ENCODE results near the gene MED25. TPM values are rescaled to one million over a fixed set of nuclear protein-coding genes. Genes with fewer than 3 reads are reported as not detected.

The MED25 gene
- total RNA-seq, 2 donors from 2014 or later, result 89.1 to 90.0 TPM

GRCh38 chr19:49803529-49803856, 14.6 kb upstream of the MED25 start:
- Mint-ChIP-seq H3K27ac (no peak overlapping the region), H3K36me3 (ENCODE audit: low read depth) (peaks cover 56% of the 10 kb centered on the region), H3K9me3 (no peaks in the 10 kb centered on the region), H3K4me1 (peaks cover 3% of the 10 kb centered on the region), H3K4me3 (no peak overlapping the region), H3K27me3 (ENCODE audit: insufficient read depth) (no peaks in the 10 kb centered on the region)
- TF ChIP-seq CTCF (conservative IDR thresholded peaks at IDR 0.05), result no peak
- peaks cover 44% of the 10 kb centered on the region for H3K36me3 ChIP-seq (ENCODE audit: control insufficient read depth, insufficient read depth, low read length)
- H3K27ac ChIP-seq (ENCODE audit: low read depth, low read length), result no peak overlapping the region
- 97 to 98% methylated on average over 6 of the region's 6 CpGs for WGBS, 2 experiments (ENCODE audit: insufficient coverage in 1 of 2, insufficient read length in 1 of 2)
- H3K27me3 ChIP-seq (ENCODE audit: control insufficient read depth, insufficient read depth, low read length, poor library complexity, severe bottlenecking), result no peaks in the 10 kb centered on the region
- no peak for DNase-seq
- H3K9ac ChIP-seq (ENCODE audit: extremely low read depth, low read length, poor library complexity, severe bottlenecking), result no peak overlapping the region
- no peaks in the 10 kb centered on the region for H3K9me3 ChIP-seq (ENCODE audit: control insufficient read depth, low read length)
- H3K4me1 ChIP-seq (ENCODE audit: control insufficient read depth, insufficient read depth, low read length), result no peaks in the 10 kb centered on the region
- no peak overlapping the region for H3K4me3 ChIP-seq (ENCODE audit: low read length)

- WGBS, 2 experiments (ENCODE audit: insufficient coverage in 1 of 2, insufficient read length in 1 of 2), result 93 to 94% methylated on average over 17 to 20 of the region's 20 CpGs
- Histone ChIP-seq H3K4me1 (ENCODE audit: control insufficient read depth, insufficient read depth, low read length) (no peaks in the 10 kb centered on the region), H3K9ac (ENCODE audit: extremely low read depth, low read length, poor library complexity, severe bottlenecking) (no peak overlapping the region), H3K36me3 (ENCODE audit: control insufficient read depth, insufficient read depth, low read length) (peaks cover 33% of the 10 kb centered on the region), H3K27me3 (ENCODE audit: control insufficient read depth, insufficient read depth, low read length, poor library complexity, severe bottlenecking) (no peaks in the 10 kb centered on the region), H3K4me3 (ENCODE audit: low read length) (no peak overlapping the region), H3K27ac (ENCODE audit: low read depth, low read length) (no peak overlapping the region), H3K9me3 (ENCODE audit: control insufficient read depth, low read length) (no peaks in the 10 kb centered on the region)
- Mint-ChIP-seq H3K4me3 (no peak overlapping the region), H3K36me3 (ENCODE audit: low read depth) (peaks cover 38% of the 10 kb centered on the region), H3K4me1 (peaks cover 8% of the 10 kb centered on the region), H3K27me3 (ENCODE audit: insufficient read depth) (peaks cover 1% of the 10 kb centered on the region), H3K27ac (peak overlapping the region; percentile 37), H3K9me3 (no peaks in the 10 kb centered on the region)
- no peak for TF ChIP-seq CTCF (conservative IDR thresholded peaks at IDR 0.05)
- DNase-seq, result no peak
Observed at GRCh38 chr19:49805822-49806619, 12.1 kb upstream of the MED25 start.

GRCh38 chr19:49806620-49806959, 11.5 kb upstream of the MED25 start:
- H3K4me3 ChIP-seq (ENCODE audit: low read length), result no peak overlapping the region
- no peaks in the 10 kb centered on the region for H3K27me3 ChIP-seq (ENCODE audit: control insufficient read depth, insufficient read depth, low read length, poor library complexity, severe bottlenecking)
- TF ChIP-seq CTCF (conservative IDR thresholded peaks at IDR 0.05), result no peak
- no peaks in the 10 kb centered on the region for H3K4me1 ChIP-seq (ENCODE audit: control insufficient read depth, insufficient read depth, low read length)
- no peak overlapping the region for H3K27ac ChIP-seq (ENCODE audit: low read depth, low read length)
- Mint-ChIP-seq H3K27ac (peak overlapping the region; percentile 37), H3K9me3 (no peaks in the 10 kb centered on the region), H3K36me3 (ENCODE audit: low read depth) (peaks cover 36% of the 10 kb centered on the region), H3K4me1 (peaks cover 8% of the 10 kb centered on the region), H3K4me3 (no peak overlapping the region), H3K27me3 (ENCODE audit: insufficient read depth) (peaks cover 1% of the 10 kb centered on the region)
- H3K36me3 ChIP-seq (ENCODE audit: control insufficient read depth, insufficient read depth, low read length), result peaks cover 32% of the 10 kb centered on the region
- no peak for DNase-seq
- WGBS, 2 experiments (ENCODE audit: insufficient coverage in 1 of 2, insufficient read length in 1 of 2), result 94 to 100% methylated on average over 1 to 7 of the region's 8 CpGs
- no peak overlapping the region for H3K9ac ChIP-seq (ENCODE audit: extremely low read depth, low read length, poor library complexity, severe bottlenecking)
- H3K9me3 ChIP-seq (ENCODE audit: control insufficient read depth, low read length), result no peaks in the 10 kb centered on the region
